GM18498 (cell line): ENCODE data around the gene NDUFA8.

Source experiments
- ATAC-seq: cut with Tn5 transposase; IDR thresholded peaks from one replicate; pipeline ENCODE4 v1.9.1; 2021; ENCODE audit warnings: mild to moderate bottlenecking, moderate library complexity; ENCODE audit not compliant: unreplicated experiment

NDUFA8 gene

GRCh38 chr9:122186301-122186700 lies 26.7 kb upstream of the NDUFA8 start:
- ATAC-seq: no peak

GRCh38 chr9:122184551-122184950 lies 25.0 kb upstream of the NDUFA8 start:
- no peak for ATAC-seq

GRCh38 chr9:122183501-122183900 lies 23.9 kb upstream of the NDUFA8 start:
- no peak for ATAC-seq

GRCh38 chr9:122180633-122181032 lies 21.1 kb upstream of the NDUFA8 start:
- no peak for ATAC-seq

GRCh38 chr9:122179690-122180074 lies 20.1 kb upstream of the NDUFA8 start:
- ATAC-seq: no peak

GRCh38 chr9:122179054-122179689 lies 19.6 kb upstream of the NDUFA8 start:
- no peak for ATAC-seq

GRCh38 chr9:122176916-122177315 lies 17.3 kb upstream of the NDUFA8 start:
- no peak for ATAC-seq

- no peak for ATAC-seq
Observed at GRCh38 chr9:122173670-122174069, 14.1 kb upstream of the NDUFA8 start.

GRCh38 chr9:122172131-122172530 lies 12.6 kb upstream of the NDUFA8 start:
- no peak for ATAC-seq

GRCh38 chr9:122168356-122168755 lies 8.8 kb upstream of the NDUFA8 start:
- no peak for ATAC-seq

- ATAC-seq: no peak
Observed at GRCh38 chr9:122164286-122164685, 4.7 kb upstream of the NDUFA8 start.

- no peak for ATAC-seq
Observed at GRCh38 chr9:122162415-122162814, 2.8 kb upstream of the NDUFA8 start.

- no peak for ATAC-seq
Observed at GRCh38 chr9:122159925-122160246, 307 bp upstream of the NDUFA8 start.

GRCh38 chr9:122158202-122158601 lies 1.4 kb downstream of the NDUFA8 start:
- ATAC-seq: no peak

GRCh38 chr9:122155796-122156195 lies 3.8 kb downstream of the NDUFA8 start:
- no peak for ATAC-seq

GRCh38 chr9:122151267-122151828 lies 8.2 kb downstream of the NDUFA8 start:
- no peak for ATAC-seq

- ATAC-seq: no peak
Observed at GRCh38 chr9:122145592-122145863, 14.1 kb downstream of the NDUFA8 start.

GRCh38 chr9:122144836-122145591 lies 14.6 kb downstream of the NDUFA8 start:
- no peak for ATAC-seq

- no peak for ATAC-seq
Observed at GRCh38 chr9:122143876-122144405, 15.6 kb downstream of the NDUFA8 start.

GRCh38 chr9:122143296-122143695 lies 16.3 kb downstream of the NDUFA8 start:
- ATAC-seq: no peak

- no peak for ATAC-seq
Observed at GRCh38 chr9:122141671-122142070, 17.9 kb downstream of the NDUFA8 start.

- ATAC-seq: no peak
Observed at GRCh38 chr9:122140368-122141193, 19.0 kb downstream of the NDUFA8 start.
